ENCODE results near the gene UBE2QL1. TPM values are rescaled to one million over a fixed set of nuclear protein-coding genes. Genes with fewer than 3 reads are reported as not detected.

Gene UBE2QL1
- total and polyA plus RNA-seq, 2 donors (not counting 1 experiment from before 2014, with no cell fraction given), result 0.33 to 1.7 TPM

DNA sequence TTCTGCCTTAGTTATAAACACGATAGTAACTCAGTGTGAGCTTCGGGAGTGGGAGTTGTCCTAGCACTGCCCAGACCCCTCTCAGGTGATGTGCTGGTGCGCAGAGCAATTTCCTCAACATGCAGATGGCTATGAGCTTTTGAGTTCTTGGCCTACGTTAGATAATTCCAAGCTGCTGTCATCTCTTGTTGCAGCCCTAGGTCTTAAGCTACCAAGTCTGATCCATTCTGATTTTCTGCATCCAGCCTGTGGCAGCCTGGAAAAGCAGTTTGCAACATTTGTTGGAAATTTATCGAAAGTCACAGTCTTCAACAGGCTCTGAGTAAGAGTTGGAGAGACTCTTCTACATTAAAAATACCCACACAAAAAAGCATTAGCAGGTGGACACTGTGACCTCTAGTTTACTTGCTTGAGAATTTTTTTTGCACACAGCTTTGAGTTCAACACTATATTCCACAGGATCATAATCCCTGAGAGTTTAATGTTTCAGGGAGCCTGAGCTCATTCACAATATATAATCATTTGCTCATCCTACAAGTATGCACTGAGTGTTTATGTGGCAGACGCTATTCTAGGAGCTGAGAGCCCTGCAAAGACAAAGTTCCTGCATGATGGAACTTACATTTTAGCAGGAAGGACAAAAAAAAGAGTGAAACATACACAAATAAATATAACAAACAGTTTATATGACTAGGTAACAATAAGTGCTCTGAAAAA lies 91.6 kb downstream of the UBE2QL1 start:
- DNase-seq (no peak), ATAC-seq (ENCODE audit: low read depth) (no peak)
- peaks cover 8% of the 10 kb centered on the region for H3K27me3 Mint-ChIP-seq
- Histone ChIP-seq H3K9ac (ENCODE audit: low read length) (no peak overlapping the region), H3K27ac (ENCODE audit: low read length in 2 of 2) (no peak overlapping the region), H2AFZ (ENCODE audit: insufficient read depth, low read depth, low read length, poor library complexity, severe bottlenecking) (no peak overlapping the region), H3K4me2 (replicated peaks; ENCODE audit: low read depth, low read length, poor library complexity, severe bottlenecking) (no peak overlapping the region), H3K4me3 (ENCODE audit: control extremely low read depth in 1 of 5, extremely low read depth in 1 of 5, insufficient read depth in 1 of 5, low read depth in 2 of 5, low read length in 4 of 5) (no peak overlapping the region), H3K9me3 (ENCODE audit: control extremely low read depth in 1 of 3, control insufficient read depth in 2 of 3, insufficient read depth in 1 of 3, low read length in 2 of 3) (no peaks in the 10 kb centered on the region), H3K4me1 (ENCODE audit: control insufficient read depth in 2 of 2, insufficient read depth in 2 of 2, low read length in 2 of 2) (no peaks in the 10 kb centered on the region), H3K36me3 (replicated peaks in 1 of 2; ENCODE audit: control extremely low read depth in 1 of 2, control insufficient read depth in 1 of 2, extremely low read depth in 1 of 2, insufficient read depth in 2 of 2, low read length in 1 of 2) (no peaks in the 10 kb centered on the region), H3K27me3 (replicated peaks in 1 of 4; ENCODE audit: control extremely low read depth in 1 of 4, control insufficient read depth in 3 of 4, insufficient read depth in 4 of 4, low read length in 3 of 4) (peaks cover 0 to 8% (median 0%) of the 10 kb centered on the region in 4 experiments), H4K20me1 (ENCODE audit: control insufficient read depth, insufficient read depth, low read length, poor library complexity, severe bottlenecking) (no peaks in the 10 kb centered on the region), H3K79me2 (ENCODE audit: control insufficient read depth, insufficient read depth, low read length) (no peaks in the 10 kb centered on the region)
- no peak overlapping the region for H3K4me3 Mint-ChIP-seq
- ChIA-PET POLR2A (no interaction called here), CTCF (no interaction called here)
- H3K9me3 Mint-ChIP-seq (ENCODE audit: insufficient read depth), result no peaks in the 10 kb centered on the region
- WGBS (ENCODE audit: insufficient coverage), result 94% methylated on average over 4 of the region's 6 CpGs
- no peak overlapping the region for H3K27ac Mint-ChIP-seq
- intact Hi-C loops (cut with micrococcal nuclease), result no loop called here
- TF ChIP-seq EZH2 (IDR thresholded peaks at IDR 0.05; ENCODE audit: borderline replicate concordance, insufficient read depth, low read depth, low read length, poor library complexity, severe bottlenecking), result no peak
- TF ChIP-seq, protein P1, sequence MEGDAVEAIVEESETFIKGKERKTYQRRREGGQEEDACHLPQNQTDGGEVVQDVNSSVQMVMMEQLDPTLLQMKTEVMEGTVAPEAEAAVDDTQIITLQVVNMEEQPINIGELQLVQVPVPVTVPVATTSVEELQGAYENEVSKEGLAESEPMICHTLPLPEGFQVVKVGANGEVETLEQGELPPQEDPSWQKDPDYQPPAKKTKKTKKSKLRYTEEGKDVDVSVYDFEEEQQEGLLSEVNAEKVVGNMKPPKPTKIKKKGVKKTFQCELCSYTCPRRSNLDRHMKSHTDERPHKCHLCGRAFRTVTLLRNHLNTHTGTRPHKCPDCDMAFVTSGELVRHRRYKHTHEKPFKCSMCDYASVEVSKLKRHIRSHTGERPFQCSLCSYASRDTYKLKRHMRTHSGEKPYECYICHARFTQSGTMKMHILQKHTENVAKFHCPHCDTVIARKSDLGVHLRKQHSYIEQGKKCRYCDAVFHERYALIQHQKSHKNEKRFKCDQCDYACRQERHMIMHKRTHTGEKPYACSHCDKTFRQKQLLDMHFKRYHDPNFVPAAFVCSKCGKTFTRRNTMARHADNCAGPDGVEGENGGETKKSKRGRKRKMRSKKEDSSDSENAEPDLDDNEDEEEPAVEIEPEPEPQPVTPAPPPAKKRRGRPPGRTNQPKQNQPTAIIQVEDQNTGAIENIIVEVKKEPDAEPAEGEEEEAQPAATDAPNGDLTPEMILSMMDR (IDR thresholded peaks at IDR 0.05), result no peak
- H3K4me1 Mint-ChIP-seq, result no peaks in the 10 kb centered on the region

DNA sequence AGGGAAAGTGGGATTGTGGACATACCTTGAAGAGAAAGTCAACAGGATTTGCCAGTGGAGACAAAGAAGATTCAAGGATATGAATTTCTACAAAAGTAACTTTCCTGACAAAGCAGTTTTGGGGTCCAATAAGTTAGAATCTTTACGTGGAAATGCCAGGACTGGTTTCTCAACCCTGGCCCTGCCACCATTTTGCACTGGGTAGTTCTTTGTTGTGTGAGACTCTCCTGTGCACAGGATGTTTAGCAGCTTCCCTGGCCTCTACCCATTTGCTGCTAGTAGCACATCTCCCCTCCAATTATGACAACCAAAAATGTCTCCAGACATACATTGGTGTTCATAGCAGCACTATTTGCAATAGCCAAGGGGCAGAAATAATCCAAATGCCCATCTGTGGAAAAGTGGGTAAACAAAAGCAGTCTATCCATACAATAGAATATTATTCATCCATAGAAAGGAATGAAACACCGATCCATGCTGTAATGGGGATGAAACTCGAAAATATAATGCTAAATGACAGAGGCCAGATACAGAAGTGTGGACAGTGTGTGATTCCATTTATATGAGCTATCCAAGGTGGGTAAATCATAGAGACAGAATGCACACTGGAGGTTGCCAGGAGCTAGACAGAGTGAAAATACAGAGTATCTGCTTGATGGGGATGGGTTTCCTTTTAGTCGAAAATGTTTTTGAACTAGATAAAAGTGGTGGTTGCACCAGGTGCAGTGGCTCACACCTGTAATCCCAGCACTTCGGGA lies 92.8 kb downstream of the UBE2QL1 start:
- DNase-seq, result no peak
- intact Hi-C loops (cut with micrococcal nuclease), result no loop called here
- no peak for ATAC-seq (ENCODE audit: low read depth)
- peaks cover 8% of the 10 kb centered on the region for H3K27me3 Mint-ChIP-seq
- Histone ChIP-seq H2AFZ (ENCODE audit: insufficient read depth, low read depth, low read length, poor library complexity, severe bottlenecking) (no peak overlapping the region), H3K4me3 (ENCODE audit: control extremely low read depth in 1 of 5, extremely low read depth in 1 of 5, insufficient read depth in 1 of 5, low read depth in 2 of 5, low read length in 4 of 5) (no peak overlapping the region), H3K79me2 (ENCODE audit: control insufficient read depth, insufficient read depth, low read length) (no peaks in the 10 kb centered on the region), H3K27me3 (replicated peaks in 1 of 4; ENCODE audit: control extremely low read depth in 1 of 4, control insufficient read depth in 3 of 4, insufficient read depth in 4 of 4, low read length in 3 of 4) (peaks cover 0 to under 1% (median 0%) of the 10 kb centered on the region in 4 experiments), H3K36me3 (replicated peaks in 1 of 2; ENCODE audit: control extremely low read depth in 1 of 2, control insufficient read depth in 1 of 2, extremely low read depth in 1 of 2, insufficient read depth in 2 of 2, low read length in 1 of 2) (no peaks in the 10 kb centered on the region), H3K9ac (ENCODE audit: low read length) (no peak overlapping the region), H4K20me1 (ENCODE audit: control insufficient read depth, insufficient read depth, low read length, poor library complexity, severe bottlenecking) (no peaks in the 10 kb centered on the region), H3K4me2 (replicated peaks; ENCODE audit: low read depth, low read length, poor library complexity, severe bottlenecking) (no peak overlapping the region), H3K4me1 (ENCODE audit: control insufficient read depth in 2 of 2, insufficient read depth in 2 of 2, low read length in 2 of 2) (no peaks in the 10 kb centered on the region), H3K27ac (ENCODE audit: low read length in 2 of 2) (no peak overlapping the region), H3K9me3 (ENCODE audit: control extremely low read depth in 1 of 3, control insufficient read depth in 2 of 3, insufficient read depth in 1 of 3, low read length in 2 of 3) (no peaks in the 10 kb centered on the region)
- H3K27ac Mint-ChIP-seq, result no peak overlapping the region
- no peaks in the 10 kb centered on the region for H3K4me1 Mint-ChIP-seq
- no peak overlapping the region for H3K4me3 Mint-ChIP-seq
- TF ChIP-seq, protein P1 (IDR thresholded peaks at IDR 0.05), result no peak
- TF ChIP-seq EZH2 (IDR thresholded peaks at IDR 0.05; ENCODE audit: borderline replicate concordance, insufficient read depth, low read depth, low read length, poor library complexity, severe bottlenecking), result no peak
- no peaks in the 10 kb centered on the region for H3K9me3 Mint-ChIP-seq (ENCODE audit: insufficient read depth)
- ChIA-PET CTCF (no interaction called here), POLR2A (no interaction called here)
- 70% methylated on average over 2 of the region's 5 CpGs for WGBS (ENCODE audit: insufficient coverage)
